Measurements from ENCODE around the gene MON1A. TPM values are rescaled to one million over a fixed set of nuclear protein-coding genes. Genes with fewer than 3 reads are reported as not detected.
A peak's percentile ranks its signal among the peaks of the same experiment; 100 is the strongest.

The MON1A gene
- total and polyA plus RNA-seq, 12 donors = 10.6 to 21.9 (median 14.1) TPM

GRCh38 chr3:49903451-49904424 lies 25.9 kb downstream of the MON1A start, which contains the start of gene MST1R:
TSS of gene MST1R (minus strand) at chr3:49903873. CDS start at chr3:49903609, 264 bp downstream.
- no peaks in the 10 kb centered on the region for H3K9me3 ChIP-seq (replicated peaks in 1 of 3)
- 43 to 81% (median 55%) methylated on average over 22 to 65 of the region's 65 CpGs for WGBS, 4 donors
- TF ChIP-seq, protein P1, sequence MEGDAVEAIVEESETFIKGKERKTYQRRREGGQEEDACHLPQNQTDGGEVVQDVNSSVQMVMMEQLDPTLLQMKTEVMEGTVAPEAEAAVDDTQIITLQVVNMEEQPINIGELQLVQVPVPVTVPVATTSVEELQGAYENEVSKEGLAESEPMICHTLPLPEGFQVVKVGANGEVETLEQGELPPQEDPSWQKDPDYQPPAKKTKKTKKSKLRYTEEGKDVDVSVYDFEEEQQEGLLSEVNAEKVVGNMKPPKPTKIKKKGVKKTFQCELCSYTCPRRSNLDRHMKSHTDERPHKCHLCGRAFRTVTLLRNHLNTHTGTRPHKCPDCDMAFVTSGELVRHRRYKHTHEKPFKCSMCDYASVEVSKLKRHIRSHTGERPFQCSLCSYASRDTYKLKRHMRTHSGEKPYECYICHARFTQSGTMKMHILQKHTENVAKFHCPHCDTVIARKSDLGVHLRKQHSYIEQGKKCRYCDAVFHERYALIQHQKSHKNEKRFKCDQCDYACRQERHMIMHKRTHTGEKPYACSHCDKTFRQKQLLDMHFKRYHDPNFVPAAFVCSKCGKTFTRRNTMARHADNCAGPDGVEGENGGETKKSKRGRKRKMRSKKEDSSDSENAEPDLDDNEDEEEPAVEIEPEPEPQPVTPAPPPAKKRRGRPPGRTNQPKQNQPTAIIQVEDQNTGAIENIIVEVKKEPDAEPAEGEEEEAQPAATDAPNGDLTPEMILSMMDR (IDR thresholded peaks at IDR 0.05) = no peak
- no peak for TF ChIP-seq POLR2A (IDR thresholded peaks at IDR 0.05)
- H3K4me3 ChIP-seq = peak within 1 kb of the TSS in 1 of 4 donors; percentile 36
- intact Hi-C loops (cut with DNase I) = loop anchor here in 1 of 2 donors (10.0 kb wide), 1 partner anchor 99 kb away; the partner anchor contains the start of gene INKA1
- peak in 6 of 7 donors; percentile 26 to 58 (median 44) for DNase-seq
- H3K36me3 ChIP-seq (replicated peaks in 1 of 2) = no peaks in the 10 kb centered on the region
- H3K27ac ChIP-seq = no peak within 1 kb of the TSS
- no peaks in the 10 kb centered on the region for H3K4me1 ChIP-seq (replicated peaks in 1 of 2)
- H3K27me3 ChIP-seq = no peaks in the 10 kb centered on the region

GRCh38 chr3:49902511-49903345 lies 26.9 kb downstream of the MON1A start:
- Histone ChIP-seq H3K27ac (no peak overlapping the region), H3K27me3 (no peaks in the 10 kb centered on the region), H3K4me1 (replicated peaks in 1 of 2) (no peaks in the 10 kb centered on the region), H3K9me3 (replicated peaks in 1 of 3) (no peaks in the 10 kb centered on the region), H3K36me3 (replicated peaks in 1 of 2) (no peaks in the 10 kb centered on the region), H3K4me3 (no peak overlapping the region)
- TF ChIP-seq POLR2A (IDR thresholded peaks at IDR 0.05) = no peak
- no peak for DNase-seq
- intact Hi-C loops (cut with DNase I) = loop anchor here in 1 of 2 donors (10.0 kb wide), 1 partner anchor 98 kb away; the partner anchor contains the start of gene INKA1
- WGBS, 4 donors = 87 to 95% (median 93%) methylated on average over 4 to 44 of the region's 44 CpGs

DNA sequence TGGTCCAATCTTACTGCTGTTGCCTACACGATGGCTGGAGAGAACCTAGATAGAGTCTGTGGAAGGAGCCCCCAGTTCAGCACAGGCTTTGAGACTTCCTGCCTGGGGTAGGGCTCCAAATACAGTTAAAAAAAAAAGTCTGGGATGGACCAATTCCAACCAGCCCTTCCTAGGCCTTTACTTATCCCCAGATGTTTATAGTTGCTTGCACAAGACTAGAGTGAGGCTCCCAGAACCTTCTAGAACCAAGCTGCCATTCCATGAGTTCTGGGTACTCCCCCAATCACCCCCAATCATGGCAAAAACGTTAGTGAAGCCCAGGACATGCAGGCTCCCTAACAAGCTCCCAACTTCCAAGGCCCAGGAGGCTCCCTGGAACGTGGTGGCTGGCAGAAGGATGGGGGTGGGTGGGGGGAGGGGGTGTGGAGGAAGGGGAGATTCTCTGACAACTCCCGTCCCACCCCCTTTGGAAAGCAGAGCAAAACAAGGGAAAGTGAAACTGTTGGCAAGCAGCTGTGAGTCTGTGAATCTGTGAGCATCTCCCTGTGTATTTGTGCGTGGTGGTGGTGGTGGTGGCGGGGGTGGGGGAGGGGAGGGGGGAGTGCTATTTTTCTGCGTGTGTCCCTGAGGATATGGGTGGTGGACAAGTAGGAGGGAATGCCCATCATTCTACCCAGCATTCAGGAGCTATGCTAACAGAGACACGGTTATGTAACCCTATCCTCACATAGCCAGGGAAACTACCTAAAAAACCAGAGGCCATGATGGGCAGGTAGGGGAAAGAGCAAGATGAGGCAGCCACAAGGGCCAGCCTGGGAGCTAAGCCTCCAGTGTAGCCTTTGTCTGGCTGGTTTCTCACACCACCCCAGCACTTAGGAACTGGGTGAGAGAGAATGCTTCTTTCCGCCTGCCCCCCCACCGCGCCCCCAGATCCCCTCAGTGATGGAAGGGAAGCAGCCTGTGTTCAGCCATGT lies 28.0 kb downstream of the MON1A start:
- no peak overlapping the region for H3K4me3 ChIP-seq
- no peaks in the 10 kb centered on the region for H3K4me1 ChIP-seq (replicated peaks in 1 of 2)
- no peaks in the 10 kb centered on the region for H3K27me3 ChIP-seq
- H3K9me3 ChIP-seq (replicated peaks in 1 of 3) = no peaks in the 10 kb centered on the region
- TF ChIP-seq POLR2A (IDR thresholded peaks at IDR 0.05) = no peak
- TF ChIP-seq, protein P1 (IDR thresholded peaks at IDR 0.05) = no peak
- WGBS, 4 donors = 65 to 74% (median 69%) methylated on average over 5 to 11 of the region's 11 CpGs
- intact Hi-C loops (cut with DNase I) = loop anchor here in 1 of 2 donors (10.0 kb wide), 1 partner anchor 97 kb away; the partner anchor contains the start of gene INKA1
- no peaks in the 10 kb centered on the region for H3K36me3 ChIP-seq (replicated peaks in 1 of 2)
- no peak overlapping the region for H3K27ac ChIP-seq
- DNase-seq = no peak
